B cell (primary cell): ENCODE results near the gene ARX. TPM values are rescaled to one million over a fixed set of nuclear protein-coding genes. Genes with fewer than 3 reads are reported as not detected.

Source experiments
- ATAC-seq: fragments of 200-7000 bp; cut with Tn5 transposase; one replicate; pipeline ENCODE4 v1.10.0; 2021; ENCODE audit warnings: low read depth, mild to moderate bottlenecking, moderate number of reproducible peaks, moderate library complexity
- CTCF ChIA-PET: fragments of 350-600 bp; sonication (Branson Sonifier 250); formaldehyde crosslinking; loops from one replicate; lab custom pipeline; 2021; ENCODE audit warnings: antibody characterized with exemption, inconsistent platforms; lab: Charles Lee
- POLR2A ChIA-PET: fragments of 350-600 bp; sonication (Branson Sonifier 250); formaldehyde crosslinking; loops from one replicate; lab custom pipeline; 2021; ENCODE audit warnings: antibody characterized with exemption; lab: Charles Lee
- DNase-seq: peaks from one replicate; pipeline ENCODE4 v3.0.0; 2013
- H2AFZ ChIP-seq: 2 replicates; pipeline ENCODE4 v1.6.1; 2012; ENCODE audit warnings: mild to moderate bottlenecking, low read depth, low read length; ENCODE audit not compliant: insufficient read depth, poor library complexity, severe bottlenecking
- H3K27ac ChIP-seq, 2 donors: 1 replicate in 1 of 2; 2 replicates in 1 of 2; pipeline ENCODE4 v1.5.1; 2012 to 2013; ENCODE audit warnings: low read length in 2 of 2, mild to moderate bottlenecking in 2 of 2, moderate library complexity in 1 of 2
- H3K27me3 ChIP-seq, 4 experiments: fragments of 200-600 bp in 1 of 4; sonication (generic) in 1 of 4; replicated peaks in 1 of 4; 1 replicate in 2 of 4; 2 replicates in 2 of 4; pipeline versions ENCODE4 v1.6.1 to v1.7.0; 2013 to 2016; ENCODE audit warnings: low read length in 3 of 4, mild to moderate bottlenecking in 2 of 4, mixed read lengths in 1 of 4, moderate library complexity in 1 of 4; ENCODE audit not compliant: insufficient read depth in 4 of 4, control insufficient read depth in 3 of 4; ENCODE audit errors: control extremely low read depth in 1 of 4
- H3K36me3 ChIP-seq, 2 experiments: replicated peaks in 1 of 2; 1 replicate in 1 of 2; 2 replicates in 1 of 2; pipeline versions ENCODE4 v1.6.1 to v1.7.1; 2013; ENCODE audit warnings: low read length in 1 of 2; ENCODE audit not compliant: insufficient read depth in 2 of 2, control insufficient read depth in 1 of 2; ENCODE audit errors: control extremely low read depth in 1 of 2, extremely low read depth in 1 of 2
- H3K4me1 ChIP-seq, 2 donors: fragments of 200-600 bp in 1 of 2; sonication (generic) in 1 of 2; 1 replicate in 1 of 2; 2 replicates in 1 of 2; pipeline versions ENCODE4 v1.5.1 to v1.6.1; 2013 to 2017; ENCODE audit warnings: low read length in 2 of 2; ENCODE audit not compliant: control insufficient read depth in 2 of 2, insufficient read depth in 2 of 2
- H3K4me2 ChIP-seq: replicated peaks from 2 replicates; pipeline ENCODE3; 2012; ENCODE audit warnings: mild to moderate bottlenecking, low read depth, low read length; ENCODE audit not compliant: poor library complexity, severe bottlenecking
- H3K4me3 ChIP-seq, 5 experiments: fragments of 200-600 bp in 1 of 5; sonication (generic) in 1 of 5; 1 replicate in 3 of 5; 2 replicates in 2 of 5; pipeline versions ENCODE4 v1.5.1 to v1.7.0; 2011 to 2016; ENCODE audit warnings: low read length in 4 of 5, mild to moderate bottlenecking in 4 of 5, low read depth in 2 of 5, control low read depth in 1 of 5, moderate library complexity in 1 of 5; ENCODE audit not compliant: insufficient read depth in 1 of 5; ENCODE audit errors: control extremely low read depth in 1 of 5, extremely low read depth in 1 of 5
- H3K79me2 ChIP-seq: fragments of 200-600 bp; sonication (generic); one replicate; pipeline ENCODE4 v1.6.0; 2016; ENCODE audit warnings: low read length; ENCODE audit not compliant: control insufficient read depth, insufficient read depth
- H3K9ac ChIP-seq: fragments of 200-600 bp; sonication (generic); 2 replicates; pipeline ENCODE4 v1.6.1; 2017; ENCODE audit warnings: mild to moderate bottlenecking, low read length, moderate library complexity
- H3K9me3 ChIP-seq, 3 donors: one replicate each; pipeline versions ENCODE4 v1.6.1 to v1.7.1; 2013; ENCODE audit warnings: low read length in 2 of 3; ENCODE audit not compliant: control insufficient read depth in 2 of 3, insufficient read depth in 1 of 3; ENCODE audit errors: control extremely low read depth in 1 of 3
- H4K20me1 ChIP-seq: 2 replicates; pipeline ENCODE4 v1.6.0; 2012; ENCODE audit warnings: mild to moderate bottlenecking, low read length; ENCODE audit not compliant: insufficient read depth, control insufficient read depth, poor library complexity, severe bottlenecking
- H3K27ac Mint-ChIP-seq: one replicate; pipeline ENCODE4 v1.8.0; 2021; ENCODE audit warnings: mixed read lengths
- H3K27me3 Mint-ChIP-seq: one replicate; pipeline ENCODE4 v1.8.0; 2021; ENCODE audit warnings: mixed read lengths
- H3K4me1 Mint-ChIP-seq: one replicate; pipeline ENCODE4 v1.8.0; 2021; ENCODE audit warnings: mixed read lengths
- H3K4me3 Mint-ChIP-seq: one replicate; pipeline ENCODE4 v1.8.0; 2021; ENCODE audit warnings: mixed read lengths
- H3K9me3 Mint-ChIP-seq: one replicate; pipeline ENCODE4 v1.8.0; 2022; ENCODE audit warnings: mixed read lengths; ENCODE audit not compliant: insufficient read depth
- CTCF ChIP-seq: fragments of 200-600 bp; IDR thresholded peaks from one replicate; pipeline ENCODE4 v1.8.0; 2022; ENCODE audit warnings: antibody characterized with exemption, mild to moderate bottlenecking
- EZH2 ChIP-seq: IDR thresholded peaks from 2 replicates; pipeline ENCODE4 v1.6.1; 2012; ENCODE audit warnings: borderline replicate concordance, low read depth, mild to moderate bottlenecking, moderate library complexity, low read length; ENCODE audit not compliant: insufficient read depth, poor library complexity, severe bottlenecking
- WGBS: methylation state at CpG from one replicate; pipeline ENCODE4 v1.1.5; 2013; ENCODE audit warnings: missing lambda C conversion rate; ENCODE audit not compliant: insufficient coverage; 5-methylcytosine and 5-hydroxymethylcytosine counted together
- intact Hi-C: fragments of 100-400 bp; cut with micrococcal nuclease; formaldehyde crosslinking; loops from one replicate; pipeline ENCODE4 v1.10.0; 2022
- polyA plus RNA-seq: library from polyadenylated mRNA; depleted of rRNA; stranded (reverse); fragments of >200 nt; gene quantifications from 2 replicates; pipeline ENCODE4 v1.2.3, GENCODE V29; 2012
- total RNA-seq, 2 donors: library from RNA; stranded (reverse); fragments of 120-200 nt in 1 of 2; gene quantifications; 1 replicate in 1 of 2; 2 replicates in 1 of 2; pipeline versions ENCODE4 v1.2.3 to v1.2.4, GENCODE V29; 2013 to 2022

The ARX gene
- total and polyA plus RNA-seq, 2 donors (not counting 1 experiment from before 2014, with no cell fraction given), result not detected

GRCh38 chrX:24996096-24996709, 19.6 kb downstream of the ARX start:
- CTCF ChIA-PET, result no interaction called here
- Histone ChIP-seq H3K4me1 (no peaks in the 10 kb centered on the region), H3K9me3 (no peaks in the 10 kb centered on the region), H3K27ac (no peak overlapping the region), H3K9ac (no peak overlapping the region), H3K79me2 (no peaks in the 10 kb centered on the region), H2AFZ (no peak overlapping the region), H3K36me3 (no peaks in the 10 kb centered on the region), H4K20me1 (no peaks in the 10 kb centered on the region), H3K27me3 (peaks cover 0 to 4% (median 0%) of the 10 kb centered on the region in 4 experiments), H3K4me2 (no peak overlapping the region), H3K4me3 (no peak overlapping the region)
- H3K4me3 Mint-ChIP-seq, result no peak overlapping the region
- ATAC-seq (no peak), DNase-seq (no peak)
- H3K9me3 Mint-ChIP-seq, result no peaks in the 10 kb centered on the region
- H3K27me3 Mint-ChIP-seq, result no peaks in the 10 kb centered on the region
- WGBS, result no CpG with 5 or more reads among the region's 5 CpGs
- H3K27ac Mint-ChIP-seq, result no peak overlapping the region
- POLR2A ChIA-PET, result no interaction called here
- intact Hi-C loops, result no loop called here
- TF ChIP-seq CTCF (no peak), EZH2 (no peak)
- H3K4me1 Mint-ChIP-seq, result no peaks in the 10 kb centered on the region

DNA sequence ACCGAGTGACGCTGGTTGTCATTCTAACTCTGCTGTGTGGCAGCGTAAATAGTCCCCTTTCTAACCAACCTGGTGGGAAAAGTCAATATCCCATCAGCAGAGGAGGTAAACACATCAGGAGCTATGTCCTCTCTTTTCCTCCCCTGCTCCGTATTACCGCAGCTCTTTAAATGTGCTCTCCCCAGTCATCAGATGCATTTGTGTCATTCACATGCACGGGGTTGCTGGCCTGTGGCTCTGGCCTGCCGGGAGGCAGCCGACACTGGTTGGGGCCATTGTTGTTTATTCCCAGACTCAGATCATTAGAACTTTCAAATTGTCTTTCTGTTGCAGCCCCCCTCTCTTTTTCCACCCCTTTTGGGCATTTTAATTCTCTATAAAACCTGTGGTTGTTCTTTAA, 21.9 kb downstream of the ARX start:
- no peak overlapping the region for H3K9ac ChIP-seq
- Mint-ChIP-seq H3K27me3 (no peaks in the 10 kb centered on the region), H3K4me3 (no peak overlapping the region), H3K9me3 (no peaks in the 10 kb centered on the region), H3K4me1 (no peaks in the 10 kb centered on the region), H3K27ac (no peak overlapping the region)
- DNase-seq (no peak), ATAC-seq (no peak)
- TF ChIP-seq EZH2 (no peak), CTCF (no peak)
- POLR2A ChIA-PET, result no interaction called here
- no peak overlapping the region for H3K4me3 ChIP-seq
- H3K27me3 ChIP-seq, result no peaks in the 10 kb centered on the region
- H2AFZ ChIP-seq, result no peak overlapping the region
- H3K79me2 ChIP-seq, result no peaks in the 10 kb centered on the region
- H4K20me1 ChIP-seq, result no peaks in the 10 kb centered on the region
- H3K27ac ChIP-seq, result no peak overlapping the region
- 90% methylated on average over 3 of the region's 8 CpGs for WGBS
- no peaks in the 10 kb centered on the region for H3K4me1 ChIP-seq
- no peak overlapping the region for H3K4me2 ChIP-seq
- CTCF ChIA-PET, result no interaction called here
- no peaks in the 10 kb centered on the region for H3K9me3 ChIP-seq
- H3K36me3 ChIP-seq, result peaks cover 0 to 2% of the 10 kb centered on the region in 2 experiments
- intact Hi-C loops, result no loop called here
